ENCODE results near the gene ORM1.

The ORM1 gene

DNA sequence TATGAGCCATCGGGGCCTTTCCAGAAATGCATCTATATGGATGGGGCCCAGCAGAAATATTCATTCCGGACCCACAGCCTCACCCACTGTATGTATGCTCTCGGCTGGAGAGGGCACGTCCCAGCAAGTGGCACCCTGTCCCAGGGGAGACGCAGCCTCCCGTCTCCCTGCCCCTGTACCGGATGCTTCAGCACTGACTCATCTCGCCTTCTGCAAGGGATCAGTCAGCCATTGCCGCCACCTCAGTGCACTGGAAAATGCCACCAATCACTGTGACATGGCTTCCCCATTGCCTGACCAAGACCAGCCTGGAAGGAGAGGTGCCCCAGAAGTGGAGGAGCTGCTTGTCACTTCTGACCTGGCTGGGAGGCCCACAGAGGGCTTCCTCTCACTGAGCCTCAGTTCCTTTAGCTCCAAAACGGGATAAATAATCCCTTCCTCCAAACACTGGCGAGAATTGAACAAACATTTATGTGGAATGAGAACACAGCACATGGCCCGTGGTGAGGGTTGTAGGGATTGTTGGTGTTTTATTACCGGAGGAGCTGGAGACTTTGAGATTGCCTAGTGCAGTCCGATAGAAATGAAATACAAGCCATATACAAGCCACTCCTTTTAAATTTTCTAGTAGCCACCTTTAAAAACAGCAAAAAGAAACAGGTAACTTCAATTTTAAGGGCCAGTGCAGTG lies 43.9 kb upstream of the ORM1 start:
- DNase-seq (ENCODE audit: low read depth) = peak; percentile 98
- TF ChIP-seq CTCF (IDR thresholded peaks at IDR 0.05; ENCODE audit: insufficient read depth, low read depth, low read length, missing control alignments) = peak; percentile 4
- no peak overlapping the region for H3K4me3 ChIP-seq (ENCODE audit: low read length)

DNA sequence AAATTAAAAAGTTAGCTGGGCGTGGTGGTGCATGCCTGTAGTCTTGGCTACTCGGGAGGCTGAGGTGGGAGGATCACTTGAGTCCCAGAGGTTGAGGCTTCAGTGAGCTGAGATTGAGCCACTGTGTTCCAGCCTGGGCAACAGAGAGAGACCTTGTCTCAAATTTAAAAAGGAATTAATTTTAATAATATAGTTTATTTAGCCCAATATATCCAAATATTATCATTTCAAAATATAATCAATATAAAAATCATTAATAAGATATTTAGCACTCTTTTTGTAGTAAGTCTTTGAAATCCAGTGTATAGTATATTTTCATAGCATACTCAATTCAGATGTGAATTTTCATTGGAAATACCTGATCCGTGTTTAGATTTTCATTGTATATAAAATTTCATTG lies 43.2 kb upstream of the ORM1 start:
- DNase-seq (ENCODE audit: low read depth) = no peak
- no peak overlapping the region for H3K4me3 ChIP-seq (ENCODE audit: low read length)
- TF ChIP-seq CTCF (IDR thresholded peaks at IDR 0.05; ENCODE audit: insufficient read depth, low read depth, low read length, missing control alignments) = no peak

- no peak for DNase-seq (ENCODE audit: low read depth)
- no peak overlapping the region for H3K4me3 ChIP-seq (ENCODE audit: low read length)
- TF ChIP-seq CTCF (IDR thresholded peaks at IDR 0.05; ENCODE audit: insufficient read depth, low read depth, low read length, missing control alignments) = no peak
Observed at GRCh38 chr9:114280636-114281472, 42.0 kb upstream of the ORM1 start.

DNA sequence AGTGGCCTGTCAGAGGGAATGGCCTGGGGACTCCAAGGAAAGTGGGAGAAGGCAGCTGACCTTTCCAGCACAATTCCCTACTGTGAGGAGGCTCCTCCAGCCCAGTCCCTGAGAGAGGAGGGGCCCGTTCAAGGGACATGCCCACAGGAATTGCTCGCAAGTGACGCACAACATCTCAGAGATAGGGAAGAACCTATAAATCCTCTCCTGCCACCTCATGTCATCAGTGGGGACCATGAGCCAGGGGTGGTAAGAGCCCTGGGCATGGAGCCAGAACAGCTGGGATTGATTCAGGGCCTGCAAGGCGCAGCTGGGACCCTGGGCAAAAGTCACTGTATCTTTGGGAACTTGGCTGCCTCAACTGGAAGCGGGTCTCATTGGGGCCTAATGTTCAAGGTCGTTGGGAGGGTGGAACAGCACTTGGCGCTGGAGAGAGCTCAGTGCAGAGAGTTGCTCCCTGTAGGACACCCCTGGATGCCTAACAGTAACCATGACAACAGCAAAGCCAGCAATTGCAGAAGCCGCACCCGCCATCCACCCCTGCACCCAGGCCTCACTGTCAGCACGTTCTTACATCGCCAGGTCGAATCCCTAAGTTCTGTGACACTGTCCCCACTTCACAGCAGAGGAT lies 41.3 kb upstream of the ORM1 start:
- no peak for TF ChIP-seq CTCF (IDR thresholded peaks at IDR 0.05; ENCODE audit: insufficient read depth, low read depth, low read length, missing control alignments)
- H3K4me3 ChIP-seq (ENCODE audit: low read length) = no peak overlapping the region
- DNase-seq (ENCODE audit: low read depth) = no peak

- DNase-seq (ENCODE audit: low read depth) = no peak
- TF ChIP-seq CTCF (IDR thresholded peaks at IDR 0.05; ENCODE audit: insufficient read depth, low read depth, low read length, missing control alignments) = no peak
- H3K4me3 ChIP-seq (ENCODE audit: low read length) = no peak overlapping the region
Observed at GRCh38 chr9:114282104-114282485, 40.8 kb upstream of the ORM1 start.

GRCh38 chr9:114282507-114282906 lies 40.4 kb upstream of the ORM1 start:
- peak; percentile 64 for DNase-seq (ENCODE audit: low read depth)
- no peak for TF ChIP-seq CTCF (IDR thresholded peaks at IDR 0.05; ENCODE audit: insufficient read depth, low read depth, low read length, missing control alignments)
- H3K4me3 ChIP-seq (ENCODE audit: low read length) = no peak overlapping the region

All from epithelial cell of esophagus (primary cell).